ENCODE data around the gene LSM10.

LSM10 gene

DNA sequence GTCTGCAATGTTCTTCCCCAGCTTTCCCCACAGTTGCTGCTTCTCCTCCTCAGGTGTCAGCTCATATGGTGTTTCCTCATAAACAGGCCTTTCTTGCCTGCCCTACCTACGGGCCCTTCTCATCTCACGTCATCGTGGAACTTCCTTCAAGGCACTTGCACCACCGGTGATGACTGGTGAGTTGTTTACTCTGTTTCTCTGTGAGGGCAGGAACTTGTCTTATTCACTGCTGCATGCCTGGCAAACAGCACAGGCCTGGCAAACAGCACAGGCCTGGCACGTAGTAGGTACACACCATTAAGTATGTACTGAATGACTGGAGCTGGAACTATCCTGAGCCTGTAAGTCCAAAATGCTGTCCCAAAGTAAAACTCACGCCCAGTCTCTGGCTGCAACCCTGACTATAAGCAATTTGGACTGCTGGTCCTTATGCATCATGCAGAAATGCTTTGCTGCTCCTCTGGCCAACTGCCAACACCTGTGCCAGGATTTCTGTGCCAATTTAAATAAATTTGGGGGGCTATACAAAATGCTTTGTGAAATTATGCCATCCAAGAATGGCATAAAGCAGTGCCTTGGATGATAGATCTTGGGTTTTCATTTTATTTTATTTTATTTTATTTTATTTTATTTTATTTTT is 37.7 kb downstream of the LSM10 start:
- TF ChIP-seq, protein P1, sequence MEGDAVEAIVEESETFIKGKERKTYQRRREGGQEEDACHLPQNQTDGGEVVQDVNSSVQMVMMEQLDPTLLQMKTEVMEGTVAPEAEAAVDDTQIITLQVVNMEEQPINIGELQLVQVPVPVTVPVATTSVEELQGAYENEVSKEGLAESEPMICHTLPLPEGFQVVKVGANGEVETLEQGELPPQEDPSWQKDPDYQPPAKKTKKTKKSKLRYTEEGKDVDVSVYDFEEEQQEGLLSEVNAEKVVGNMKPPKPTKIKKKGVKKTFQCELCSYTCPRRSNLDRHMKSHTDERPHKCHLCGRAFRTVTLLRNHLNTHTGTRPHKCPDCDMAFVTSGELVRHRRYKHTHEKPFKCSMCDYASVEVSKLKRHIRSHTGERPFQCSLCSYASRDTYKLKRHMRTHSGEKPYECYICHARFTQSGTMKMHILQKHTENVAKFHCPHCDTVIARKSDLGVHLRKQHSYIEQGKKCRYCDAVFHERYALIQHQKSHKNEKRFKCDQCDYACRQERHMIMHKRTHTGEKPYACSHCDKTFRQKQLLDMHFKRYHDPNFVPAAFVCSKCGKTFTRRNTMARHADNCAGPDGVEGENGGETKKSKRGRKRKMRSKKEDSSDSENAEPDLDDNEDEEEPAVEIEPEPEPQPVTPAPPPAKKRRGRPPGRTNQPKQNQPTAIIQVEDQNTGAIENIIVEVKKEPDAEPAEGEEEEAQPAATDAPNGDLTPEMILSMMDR (conservative IDR thresholded peaks at IDR 0.05; ENCODE audit: control insufficient read depth, insufficient read depth, low read depth, low read length): no peak
- H3K4me3 ChIP-seq (ENCODE audit: control insufficient read depth, low read depth, low read length): no peak overlapping the region
- DNase-seq (ENCODE audit: low read depth): peak; percentile 34

DNA sequence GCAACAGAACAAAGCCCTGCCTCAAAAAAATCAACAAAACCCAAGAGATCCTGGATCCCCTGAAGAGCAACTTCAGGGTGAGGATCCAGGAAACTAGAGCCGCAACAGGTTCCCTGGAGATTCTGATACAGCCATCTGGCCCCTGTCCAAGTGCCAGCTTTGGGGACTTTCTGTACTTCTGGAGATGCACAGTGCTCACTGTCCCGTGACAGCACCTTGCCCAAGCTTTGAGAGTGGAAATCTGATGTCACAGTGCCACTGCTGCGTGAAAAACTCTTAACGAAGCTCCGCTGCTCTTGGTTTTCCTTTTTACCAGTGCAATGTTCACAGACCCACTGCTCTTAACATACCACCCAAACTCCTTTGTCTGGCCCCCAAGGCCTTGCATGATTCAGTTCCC is 38.3 kb downstream of the LSM10 start:
- DNase-seq (ENCODE audit: low read depth): no peak
- H3K4me3 ChIP-seq (ENCODE audit: control insufficient read depth, low read depth, low read length): no peak overlapping the region
- TF ChIP-seq, protein P1 (conservative IDR thresholded peaks at IDR 0.05; ENCODE audit: control insufficient read depth, insufficient read depth, low read depth, low read length): no peak

DNA sequence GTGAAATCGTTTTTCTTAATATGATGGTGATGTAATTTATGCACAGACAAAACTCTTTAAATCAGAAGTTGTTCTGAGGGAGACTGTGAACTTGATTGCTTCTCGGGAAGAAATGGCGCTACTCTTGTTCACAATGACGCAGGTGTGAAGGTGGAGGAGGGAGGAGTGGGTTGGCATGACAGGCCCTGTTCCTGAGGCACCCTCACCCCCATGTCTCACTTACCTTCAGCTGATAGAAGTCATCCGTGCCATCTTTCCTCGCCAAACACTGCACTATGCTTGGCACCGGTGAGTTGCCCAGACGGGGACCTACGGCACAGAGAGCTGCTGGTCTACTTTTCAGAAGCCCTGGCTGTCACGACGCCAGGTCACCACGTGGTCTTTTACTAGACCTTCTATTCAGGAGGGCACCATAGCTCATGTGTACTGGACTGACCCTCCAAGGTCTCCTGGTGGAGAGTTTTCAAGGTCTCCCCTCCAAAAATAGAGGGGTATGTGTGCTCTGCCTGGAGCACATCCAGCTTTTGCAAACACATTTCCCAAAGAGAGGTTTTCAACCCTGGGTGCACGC is 39.1 kb downstream of the LSM10 start:
- no peak for DNase-seq (ENCODE audit: low read depth)
- TF ChIP-seq, protein P1 (conservative IDR thresholded peaks at IDR 0.05; ENCODE audit: control insufficient read depth, insufficient read depth, low read depth, low read length): no peak

DNA sequence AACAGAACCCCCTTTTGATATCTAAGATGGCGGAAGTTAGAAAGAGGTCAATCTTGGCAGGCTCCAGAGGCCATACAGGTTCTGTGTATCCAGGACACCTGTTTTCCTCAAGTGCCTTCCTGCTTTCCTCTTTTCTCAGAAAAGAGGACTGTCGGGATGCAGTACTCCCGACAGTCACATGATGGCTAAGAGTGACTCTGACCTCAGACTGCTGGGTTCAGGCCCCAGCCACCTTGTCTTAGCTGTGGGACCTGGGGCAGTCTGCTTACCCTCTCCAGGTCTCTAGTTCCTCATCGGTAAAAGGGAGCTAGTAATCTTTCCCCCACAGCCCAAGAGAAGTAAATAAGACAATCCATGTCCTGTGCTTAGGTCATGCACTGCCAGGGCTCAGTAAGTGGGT is 41.9 kb downstream of the LSM10 start:
- no peak overlapping the region for H3K4me3 ChIP-seq (ENCODE audit: control insufficient read depth, low read depth, low read length)
- TF ChIP-seq, protein P1 (conservative IDR thresholded peaks at IDR 0.05; ENCODE audit: control insufficient read depth, insufficient read depth, low read depth, low read length): no peak
- no peak for DNase-seq (ENCODE audit: low read depth)

More for the DNA sequence above, 39.1 kb downstream of the LSM10 start:
- H3K4me3 ChIP-seq (ENCODE audit: control insufficient read depth, low read depth, low read length): no peak overlapping the region

DNA sequence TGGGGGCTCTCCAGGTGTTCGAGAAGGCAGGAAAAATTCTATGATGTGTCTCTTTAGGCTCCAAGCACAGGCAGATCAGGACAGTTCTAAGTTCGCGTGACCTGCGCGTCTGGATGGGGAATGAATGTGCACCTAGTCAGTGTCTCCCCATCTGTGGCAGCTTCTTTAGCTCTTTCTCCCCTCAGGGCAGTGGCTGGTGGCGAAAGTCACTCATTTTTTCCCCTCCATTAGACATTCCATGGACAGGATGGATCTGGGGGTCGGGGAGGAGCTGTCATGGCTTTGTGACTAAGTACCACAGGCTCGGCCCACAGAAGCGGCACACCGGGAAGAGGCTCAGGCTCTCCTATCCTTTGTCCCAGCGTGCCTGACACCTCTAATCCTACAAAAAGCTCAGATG is 43.2 kb downstream of the LSM10 start:
- no peak for DNase-seq (ENCODE audit: low read depth)
- H3K4me3 ChIP-seq (ENCODE audit: control insufficient read depth, low read depth, low read length): no peak overlapping the region
- TF ChIP-seq, protein P1 (conservative IDR thresholded peaks at IDR 0.05; ENCODE audit: control insufficient read depth, insufficient read depth, low read depth, low read length): no peak

DNA sequence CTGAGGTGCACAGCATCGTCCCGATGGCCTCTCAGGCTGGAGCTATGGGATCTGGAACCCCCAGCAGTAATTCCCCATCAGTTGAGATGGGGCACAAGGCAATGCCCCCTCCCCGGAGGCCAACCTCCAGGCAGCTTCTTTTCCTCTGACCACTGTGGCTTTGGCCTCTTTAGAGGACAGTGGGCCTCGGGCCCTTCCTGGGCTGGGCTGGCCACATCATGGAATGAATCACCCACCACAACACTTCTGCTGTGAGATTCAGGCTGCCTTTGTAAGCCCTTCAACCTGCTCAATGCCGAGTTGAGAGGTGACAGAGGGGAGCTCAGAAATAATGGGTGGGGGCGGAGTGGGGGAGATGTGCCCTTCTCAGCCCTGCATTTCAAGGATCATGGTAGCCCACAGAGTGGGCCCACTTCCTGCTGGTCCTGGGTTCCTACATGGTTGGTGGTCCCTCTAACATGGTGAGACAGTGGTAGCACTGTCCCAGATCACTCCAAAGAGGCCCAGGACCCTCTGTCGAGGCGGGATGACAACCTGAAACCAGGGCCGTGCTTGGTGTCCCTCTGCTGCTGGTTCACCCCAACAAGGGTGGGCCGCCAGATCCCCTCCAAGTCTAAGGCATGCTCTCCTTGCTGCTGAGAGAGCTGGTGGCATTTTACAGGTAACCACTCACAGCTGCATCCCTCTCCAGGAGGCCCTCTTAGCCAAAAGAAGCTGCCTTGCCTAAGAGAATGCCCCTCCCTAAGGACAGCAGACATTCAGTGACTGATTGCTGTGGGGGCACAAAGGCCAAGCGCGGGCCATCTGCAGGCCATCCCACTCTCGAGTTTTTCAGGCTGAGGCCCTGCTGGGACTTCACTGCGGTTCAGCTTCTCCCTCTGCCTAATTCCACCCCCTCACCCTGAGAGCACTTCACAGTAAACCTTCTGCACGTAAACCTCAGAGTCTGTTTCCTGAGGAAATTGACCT is 44.5 kb downstream of the LSM10 start:
- no peak overlapping the region for H3K4me3 ChIP-seq (ENCODE audit: control insufficient read depth, low read depth, low read length)
- TF ChIP-seq, protein P1 (conservative IDR thresholded peaks at IDR 0.05; ENCODE audit: control insufficient read depth, insufficient read depth, low read depth, low read length): no peak
- DNase-seq (ENCODE audit: low read depth): peak; percentile 78
